GM21737 (cell line): ENCODE measurements around the gene PSAPL1.

Source experiments
- ATAC-seq: cut with Tn5 transposase; IDR thresholded peaks from one replicate; pipeline ENCODE4 v1.9.1; 2021; ENCODE audit warnings: mild to moderate bottlenecking, moderate library complexity; ENCODE audit not compliant: unreplicated experiment

Gene PSAPL1

DNA sequence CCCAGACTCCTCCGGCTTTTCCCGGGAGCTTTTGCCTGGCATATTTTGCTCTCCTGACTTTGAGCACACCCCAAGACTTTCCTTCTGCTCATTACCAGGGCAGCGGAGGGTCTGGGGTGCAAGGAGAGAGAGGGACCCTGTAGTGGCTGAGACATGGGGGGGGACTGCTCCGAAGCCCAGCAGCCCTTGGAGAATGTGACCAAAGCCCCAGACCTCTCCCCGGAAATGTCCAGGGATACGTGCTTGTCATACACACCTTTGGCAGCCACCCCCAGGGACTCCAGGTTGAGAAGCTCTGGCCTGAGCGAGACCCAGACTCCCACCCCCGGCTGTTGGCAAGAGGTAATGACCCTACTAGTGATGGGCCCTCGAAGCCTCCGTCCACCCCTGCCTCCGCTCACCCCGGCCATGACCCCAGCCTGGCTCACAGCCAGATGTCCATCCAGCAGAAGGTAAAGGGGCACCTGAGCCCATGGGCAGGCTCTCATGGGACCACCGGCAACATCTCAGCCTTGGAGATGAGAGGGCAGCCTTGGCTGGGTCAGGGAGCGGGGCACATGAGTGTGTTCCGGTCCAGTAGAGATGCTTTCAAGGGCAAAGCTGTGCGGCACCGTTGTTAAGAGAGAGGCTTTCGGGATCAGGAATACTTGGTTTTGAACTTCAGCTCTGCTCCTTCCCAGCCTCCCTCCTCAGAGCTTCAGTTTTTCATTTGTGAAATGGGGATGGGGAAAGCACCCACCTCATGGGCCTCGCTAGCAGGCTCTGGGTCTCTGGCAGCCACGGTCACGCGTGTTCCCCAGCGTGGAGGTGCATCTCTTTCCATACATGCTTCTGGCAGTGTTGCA, 2.0 kb downstream of the PSAPL1 start:
- no peak for ATAC-seq

DNA sequence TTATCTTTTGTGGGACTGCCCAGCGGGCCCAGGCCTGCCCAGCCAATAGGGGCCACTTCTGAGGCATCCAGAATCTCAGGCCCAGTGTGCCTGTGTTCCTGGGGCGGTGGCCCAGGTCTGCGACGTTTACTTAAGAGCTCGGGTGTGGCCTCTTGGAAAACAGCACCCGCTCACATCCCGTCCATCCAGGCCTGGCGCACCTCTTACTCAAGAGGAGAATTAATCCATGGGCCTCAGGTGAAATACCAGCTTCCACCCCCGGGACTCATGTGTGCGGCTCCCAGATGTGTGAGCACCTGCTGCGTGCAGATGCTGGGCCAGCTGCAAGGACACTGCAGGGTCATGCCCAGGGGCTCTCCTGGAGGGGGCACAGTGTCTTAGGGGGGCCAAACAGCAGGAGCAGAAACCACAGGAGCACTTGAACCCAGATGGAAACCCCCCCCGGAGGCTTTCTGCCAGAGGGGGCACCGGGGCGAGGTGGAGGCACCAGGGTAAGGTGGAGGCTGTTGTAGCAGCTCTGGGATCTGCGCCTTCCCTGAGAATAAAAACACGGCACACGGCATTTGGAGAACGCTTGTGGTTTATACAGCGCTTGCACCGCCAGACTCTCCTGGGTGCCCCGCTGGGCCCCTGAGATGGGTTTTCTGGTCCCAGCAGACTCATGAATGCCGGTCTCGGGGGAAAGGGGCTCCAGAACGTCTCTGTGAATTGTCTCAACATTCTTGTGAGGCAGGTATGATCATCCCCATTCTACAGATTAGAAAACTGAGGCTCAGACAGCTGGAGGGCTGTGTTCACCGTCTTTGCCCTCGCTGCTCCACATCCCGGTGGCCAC, 2.8 kb downstream of the PSAPL1 start:
- ATAC-seq: no peak

DNA sequence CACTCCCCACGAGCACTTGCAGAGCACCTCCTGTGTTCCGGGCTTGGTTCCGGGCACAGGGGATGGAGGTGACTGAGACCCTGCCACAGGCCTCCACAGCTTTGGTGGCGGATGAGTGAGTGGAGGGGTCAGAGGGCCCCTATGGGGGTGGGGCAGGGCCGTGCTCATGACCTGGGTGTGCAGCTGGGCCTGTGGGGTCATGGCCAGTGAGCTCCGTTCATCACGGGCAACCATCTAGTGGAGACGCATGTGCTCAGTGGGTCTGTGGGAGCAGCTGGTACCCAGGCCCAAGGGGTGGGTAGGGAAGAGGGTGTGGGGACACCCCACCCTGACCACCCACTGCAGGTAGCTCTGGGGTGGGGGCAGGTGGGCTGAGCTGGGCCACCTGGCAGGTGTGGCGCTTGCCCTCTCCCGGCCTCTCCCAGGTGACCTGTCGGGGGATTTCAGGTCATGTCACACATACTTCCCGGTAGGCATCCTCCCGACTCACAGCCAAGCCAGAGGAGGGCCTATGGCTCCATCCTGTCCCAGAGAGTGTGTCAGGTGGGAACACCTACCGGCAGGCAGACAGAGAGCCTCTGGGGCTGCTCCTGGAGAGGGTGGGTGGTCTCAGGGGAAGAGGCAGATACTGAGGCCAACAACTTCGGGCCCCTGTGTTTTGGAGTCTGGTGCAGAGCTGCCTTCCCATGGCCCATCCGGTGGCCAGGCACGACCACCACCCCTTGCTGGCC, 3.6 kb downstream of the PSAPL1 start:
- no peak for ATAC-seq

DNA sequence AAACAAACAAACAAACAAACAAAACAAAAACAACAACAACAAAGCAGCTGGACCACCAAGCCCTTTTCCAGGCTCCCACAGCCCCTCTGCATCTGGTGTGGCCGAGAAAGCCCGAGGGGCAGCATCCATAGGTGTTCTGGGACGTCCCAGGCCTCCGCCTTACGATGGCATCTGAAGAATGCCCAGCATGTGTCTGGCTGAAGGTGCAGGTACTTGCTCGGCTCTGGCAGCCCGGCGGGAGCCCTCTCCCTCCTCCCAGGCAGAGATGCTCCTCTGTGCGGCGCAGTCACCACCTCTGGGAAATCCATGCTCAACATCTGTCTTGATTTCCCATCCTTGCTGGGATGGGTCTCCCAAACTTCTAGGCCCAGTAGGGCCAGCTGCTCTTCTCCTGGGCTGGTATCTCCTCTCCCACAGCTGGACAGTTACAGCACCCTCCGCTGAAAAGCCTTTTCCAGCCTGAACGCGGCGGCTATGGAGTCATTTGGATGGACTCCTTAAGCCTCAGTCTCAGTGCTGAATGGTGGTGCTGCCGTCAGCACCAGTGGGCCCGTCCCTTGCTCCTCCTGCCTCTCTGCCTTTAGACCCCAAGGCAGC, 4.3 kb downstream of the PSAPL1 start:
- ATAC-seq: no peak

DNA sequence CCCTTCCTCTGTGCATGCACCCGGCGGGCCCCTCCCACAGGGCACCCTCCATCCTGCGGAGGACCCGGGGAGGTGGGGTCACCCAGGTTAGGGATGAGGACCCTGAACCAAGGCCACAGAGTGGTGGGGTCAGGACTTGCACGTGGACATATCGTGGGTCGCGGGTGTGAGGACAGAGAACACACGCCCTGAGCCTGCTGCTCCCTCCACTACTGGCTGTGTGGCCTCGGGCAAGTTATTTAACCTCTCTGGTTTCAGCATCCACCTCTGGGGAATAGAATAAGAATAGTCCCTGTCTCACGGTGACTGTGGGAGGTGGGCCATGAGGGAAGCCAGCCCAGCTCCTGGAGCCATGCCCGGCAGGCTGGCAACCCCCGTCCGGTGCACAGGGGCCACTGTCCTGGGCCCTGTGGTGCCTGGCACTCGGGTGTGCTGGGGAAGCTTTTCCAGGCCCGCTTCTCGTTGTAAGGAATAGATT, 5.1 kb downstream of the PSAPL1 start:
- ATAC-seq: no peak

DNA sequence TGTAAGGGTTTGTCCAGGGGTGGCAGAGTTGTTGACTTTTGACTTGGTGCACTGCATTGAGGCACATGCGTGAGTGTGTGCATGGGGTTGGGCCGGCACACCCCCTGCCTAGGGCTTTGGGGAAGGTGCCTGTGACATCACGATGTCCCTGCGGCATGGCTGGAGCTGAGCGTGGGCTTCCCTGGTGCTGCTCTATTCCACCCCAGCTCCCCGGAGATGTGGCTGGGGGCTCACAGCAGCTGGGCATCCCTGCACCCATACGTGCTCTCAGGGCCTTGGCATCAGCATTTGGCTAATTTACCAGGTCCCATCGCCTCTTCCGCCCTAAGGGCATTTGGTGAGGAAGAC, 5.7 kb downstream of the PSAPL1 start:
- ATAC-seq: no peak

DNA sequence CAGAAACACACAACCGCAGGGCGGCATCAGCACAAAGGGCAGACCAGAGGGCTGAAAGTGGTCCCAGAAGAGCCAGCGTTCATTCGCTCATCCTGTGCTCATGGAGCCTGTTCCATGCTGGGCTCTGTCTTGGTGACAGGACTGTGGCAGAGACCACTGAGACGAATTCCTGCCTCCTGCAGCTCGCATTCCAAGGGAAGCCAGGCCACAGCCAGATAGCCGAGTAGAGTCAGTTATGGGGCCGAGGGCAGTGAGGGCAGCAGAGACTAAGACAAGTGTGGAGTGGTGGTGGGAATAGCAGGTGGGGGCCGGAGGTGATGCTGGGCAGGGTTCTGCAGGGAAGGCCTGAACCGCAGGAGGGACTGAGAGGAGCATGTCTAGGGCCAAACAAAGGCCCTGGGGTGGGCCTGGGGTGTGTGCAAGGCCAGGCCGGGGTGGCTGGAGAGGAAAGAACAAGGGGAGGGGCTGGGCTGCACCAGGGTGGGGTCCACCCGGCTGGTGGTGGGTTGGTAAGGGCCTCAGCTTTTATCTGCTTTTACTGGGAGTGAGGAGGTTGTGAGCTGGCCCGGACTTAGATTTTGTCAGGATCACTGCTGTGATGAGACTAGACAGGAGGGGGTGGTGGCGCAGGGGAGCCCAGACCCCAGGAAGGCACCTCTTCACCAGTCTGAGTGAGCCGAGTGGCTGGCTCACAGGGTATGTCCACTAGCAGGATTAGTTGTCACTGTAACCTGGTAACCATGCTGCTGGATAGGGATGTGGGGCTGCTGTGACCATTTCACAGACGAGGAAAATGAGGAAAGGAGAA, 6.3 kb downstream of the PSAPL1 start:
- no peak for ATAC-seq

DNA sequence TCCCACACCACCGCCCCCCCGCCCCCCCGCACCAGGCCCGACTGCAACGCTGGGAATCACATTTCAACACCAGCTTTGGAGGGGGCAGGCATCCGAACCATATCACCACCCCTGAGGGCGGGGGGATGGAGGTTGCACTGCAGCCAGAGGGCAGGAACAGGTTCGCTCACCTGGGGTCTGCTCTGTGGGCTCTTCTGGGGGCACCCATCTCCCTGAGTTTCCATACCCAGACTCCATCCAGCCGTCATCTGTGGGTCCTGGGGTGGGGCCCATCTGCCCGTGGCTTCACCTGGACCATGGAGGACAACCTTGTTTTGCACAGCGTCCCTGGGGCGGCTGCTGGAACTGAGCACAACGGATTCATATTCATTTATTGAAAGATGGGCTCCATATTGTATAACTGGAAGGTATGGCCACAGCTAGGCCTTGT, 6.9 kb downstream of the PSAPL1 start:
- ATAC-seq: no peak

DNA sequence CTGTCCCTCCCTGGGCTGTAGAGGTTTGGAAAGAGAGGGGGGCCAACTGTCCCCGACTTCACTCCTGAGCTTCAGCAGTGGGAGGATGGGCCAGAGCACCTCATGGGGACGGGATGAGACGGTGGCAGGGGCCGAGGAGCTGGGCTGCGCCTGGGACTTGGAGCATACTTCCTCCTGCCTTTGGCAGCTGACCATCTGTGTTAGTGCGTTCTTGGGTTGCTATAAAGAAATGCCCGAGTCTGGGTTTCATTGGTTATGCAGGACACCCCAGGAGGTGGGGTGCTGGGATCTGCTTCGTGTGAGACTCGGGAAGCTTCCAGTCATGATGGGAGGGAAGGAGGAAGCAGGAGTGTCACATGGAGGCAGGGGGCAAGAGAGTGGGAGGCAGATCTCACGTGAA, 7.4 kb downstream of the PSAPL1 start:
- no peak for ATAC-seq

DNA sequence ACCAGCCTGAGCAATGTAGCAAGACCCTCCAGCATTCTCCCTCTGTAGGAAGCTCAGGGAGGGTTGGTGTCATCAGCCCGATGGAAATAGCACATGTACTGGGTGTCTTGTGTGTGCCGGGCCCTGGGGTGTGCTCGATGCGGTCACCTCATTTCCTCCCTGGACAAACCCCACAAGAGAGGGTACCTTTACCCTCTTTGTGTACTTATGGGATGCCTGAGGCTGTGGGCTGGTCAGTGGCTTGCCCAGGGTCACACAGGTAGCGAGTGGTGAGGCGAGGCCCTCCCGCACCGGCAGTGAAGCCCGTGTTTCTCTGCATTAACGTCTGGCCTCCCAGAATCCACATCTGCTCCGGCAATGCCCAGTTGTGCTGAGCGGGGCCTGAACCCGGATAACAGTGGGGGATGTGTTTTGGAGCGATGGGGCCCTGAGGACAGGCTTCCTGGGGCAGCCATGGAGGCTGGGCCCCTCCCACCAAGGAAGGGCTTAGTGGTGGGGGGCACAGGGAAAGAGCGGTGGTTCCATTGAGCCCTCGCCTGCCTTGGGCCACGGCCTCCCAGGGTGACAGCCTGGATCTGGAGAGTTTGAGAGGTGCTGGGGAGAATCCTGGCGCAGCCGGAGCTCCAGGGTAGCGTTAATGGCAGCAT, 8.1 kb downstream of the PSAPL1 start:
- ATAC-seq: no peak

DNA sequence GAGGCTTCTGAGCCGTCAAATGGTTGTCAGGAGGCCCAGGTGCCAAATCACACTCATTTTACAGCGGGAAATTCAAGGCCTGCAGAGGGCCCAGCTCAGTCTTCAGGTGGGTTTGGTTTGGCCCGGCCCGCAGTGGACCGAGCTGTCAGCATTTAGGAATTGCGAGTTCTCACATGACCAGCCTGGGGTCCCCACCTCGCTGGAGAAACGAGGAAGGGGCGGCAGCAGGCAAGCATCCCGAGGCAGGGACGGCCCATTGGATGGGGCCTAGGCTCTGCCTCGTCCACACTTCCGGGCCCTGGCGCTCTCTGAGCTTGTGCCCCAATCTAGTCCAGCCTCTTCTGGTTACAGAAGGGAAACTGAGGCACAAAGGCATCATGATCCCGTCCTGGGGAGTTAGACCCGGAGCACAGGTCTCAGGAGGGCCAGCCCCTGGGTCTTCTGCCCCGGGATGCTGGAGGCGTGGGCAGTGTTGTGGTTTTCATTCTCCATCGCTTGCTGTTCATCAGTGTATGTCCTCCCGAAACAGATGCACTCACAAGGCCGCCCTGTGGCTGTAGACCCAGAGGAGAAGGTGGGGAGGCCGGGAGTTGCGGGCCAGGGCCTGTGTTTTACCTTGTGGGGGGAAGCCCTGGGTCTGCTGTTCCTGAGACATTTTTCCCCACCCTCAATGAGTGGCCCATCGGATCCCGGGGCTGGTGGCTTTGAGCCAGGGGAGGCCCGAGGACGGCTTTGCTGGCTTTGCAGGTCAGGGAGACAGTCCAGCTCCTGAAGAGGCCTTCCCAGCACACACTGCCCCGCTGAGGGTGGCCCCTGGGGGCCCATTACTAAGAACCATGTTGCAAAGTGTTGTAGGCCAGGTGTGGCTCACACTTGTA, 8.9 kb downstream of the PSAPL1 start:
- no peak for ATAC-seq

DNA sequence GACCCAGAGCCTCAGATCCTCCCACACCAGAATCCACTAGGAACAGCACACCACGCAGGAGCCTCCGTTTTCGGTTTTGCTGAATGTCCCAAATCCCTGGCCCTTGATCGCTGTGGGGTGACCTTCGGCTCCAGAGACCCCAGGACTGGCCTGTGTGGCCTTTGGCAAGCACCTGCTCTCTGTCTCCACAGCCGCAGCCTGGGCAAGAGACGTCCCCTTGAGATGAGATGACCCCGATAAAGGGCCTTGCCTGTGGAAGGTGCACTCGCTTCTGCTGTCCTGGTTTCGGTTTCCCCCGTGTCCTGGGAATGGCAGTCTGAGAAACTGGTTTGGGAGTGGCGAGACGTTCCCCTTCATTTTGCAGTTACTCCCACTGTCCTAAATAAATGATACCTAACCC, 9.6 kb downstream of the PSAPL1 start:
- no peak for ATAC-seq

DNA sequence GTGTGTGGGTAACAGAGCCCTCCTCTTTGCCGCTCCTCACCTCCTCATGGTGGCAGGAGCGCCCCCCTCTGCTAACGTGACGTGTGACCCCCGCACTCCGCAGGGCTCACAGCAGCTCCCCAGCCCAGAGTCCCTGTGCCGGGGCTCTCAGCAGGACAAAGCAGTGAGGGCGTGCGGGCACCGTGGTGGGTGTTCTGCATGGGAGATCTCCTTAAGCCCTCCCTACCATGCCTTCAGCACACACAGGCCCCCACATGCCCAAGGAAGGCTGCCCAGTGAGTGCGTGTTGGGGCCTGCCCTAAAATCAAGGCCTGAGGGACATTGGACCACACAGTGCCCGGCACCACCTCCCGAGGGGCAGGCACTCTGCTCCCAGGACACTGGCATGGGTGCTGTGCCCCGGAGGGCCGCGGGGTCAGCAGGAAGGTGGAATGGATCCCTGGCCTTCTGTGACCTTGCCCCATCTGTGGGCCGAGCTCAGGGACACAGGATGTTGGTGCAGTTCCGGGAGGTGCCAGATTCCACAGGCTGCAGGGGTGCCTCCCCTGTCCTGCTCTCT, 10.1 kb downstream of the PSAPL1 start:
- ATAC-seq: no peak

DNA sequence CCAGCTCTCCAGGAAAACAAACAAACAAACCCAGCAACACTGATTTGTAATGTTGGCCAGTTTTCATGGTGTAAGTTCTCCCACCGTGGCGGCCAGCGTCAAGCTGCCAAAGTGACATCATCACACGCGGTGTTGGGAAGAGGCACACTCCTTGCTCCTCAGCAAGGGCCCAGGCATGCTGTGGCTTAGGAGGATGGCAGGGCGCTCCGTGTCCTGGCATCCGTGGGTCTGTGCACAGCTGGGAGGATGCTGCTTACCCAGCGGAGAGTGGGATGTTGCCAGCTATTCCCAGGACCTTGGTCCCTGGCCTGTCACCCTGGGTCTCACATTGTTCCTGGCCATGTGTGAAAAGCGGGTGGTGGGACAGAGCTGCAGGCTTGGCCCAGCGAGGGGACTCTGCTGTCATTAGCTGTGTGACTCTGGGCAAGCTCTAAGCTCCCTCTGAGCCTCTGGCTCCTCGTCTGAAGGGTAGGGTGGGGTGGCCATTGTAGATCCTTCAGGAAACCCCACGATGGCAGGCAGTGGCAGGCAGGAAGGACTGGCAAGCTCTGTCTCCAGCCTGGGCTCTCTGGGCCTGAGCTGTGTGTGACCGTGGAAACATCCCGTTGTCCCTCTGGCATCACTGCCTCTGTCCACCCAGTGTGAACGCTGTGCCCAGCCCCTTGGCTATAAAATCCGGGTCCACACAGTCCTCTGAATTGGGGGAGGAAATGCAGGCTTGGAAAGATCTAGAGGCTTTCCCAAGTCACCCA, 10.8 kb downstream of the PSAPL1 start:
- ATAC-seq: no peak

DNA sequence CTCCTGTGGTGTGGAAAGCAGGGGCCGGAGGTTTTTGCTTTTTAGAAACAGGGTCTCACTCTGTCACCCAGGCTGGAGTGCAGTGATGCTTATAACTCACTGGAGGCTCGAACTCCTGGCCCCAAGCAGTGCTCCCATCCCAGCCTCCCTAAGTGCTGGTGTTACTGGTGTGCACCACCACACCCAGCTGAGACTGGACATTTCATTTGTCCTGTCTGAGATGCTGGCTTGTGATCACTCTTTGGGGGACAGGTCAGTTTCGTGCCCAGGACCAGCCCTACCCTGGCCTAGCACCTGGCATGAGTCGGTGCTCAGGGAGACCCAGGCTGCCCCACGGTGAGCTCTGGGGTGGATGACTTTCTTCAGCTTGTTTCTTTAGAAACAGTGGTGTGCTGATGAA, 11.3 kb downstream of the PSAPL1 start:
- no peak for ATAC-seq

DNA sequence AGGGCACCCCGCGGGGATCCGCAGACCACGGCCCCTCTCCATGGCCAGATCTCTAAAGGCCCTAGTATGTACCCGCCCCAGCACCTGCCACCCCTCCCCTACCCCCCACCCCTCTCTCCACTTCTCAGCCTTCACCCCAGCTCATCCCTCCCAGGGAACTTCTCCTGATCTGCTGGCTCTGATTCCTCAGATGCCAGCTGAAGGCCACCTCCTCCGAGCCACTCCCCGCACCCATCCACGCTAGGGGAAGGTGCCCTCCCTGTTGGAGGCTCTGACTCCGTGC, 11.9 kb downstream of the PSAPL1 start:
- ATAC-seq: no peak

DNA sequence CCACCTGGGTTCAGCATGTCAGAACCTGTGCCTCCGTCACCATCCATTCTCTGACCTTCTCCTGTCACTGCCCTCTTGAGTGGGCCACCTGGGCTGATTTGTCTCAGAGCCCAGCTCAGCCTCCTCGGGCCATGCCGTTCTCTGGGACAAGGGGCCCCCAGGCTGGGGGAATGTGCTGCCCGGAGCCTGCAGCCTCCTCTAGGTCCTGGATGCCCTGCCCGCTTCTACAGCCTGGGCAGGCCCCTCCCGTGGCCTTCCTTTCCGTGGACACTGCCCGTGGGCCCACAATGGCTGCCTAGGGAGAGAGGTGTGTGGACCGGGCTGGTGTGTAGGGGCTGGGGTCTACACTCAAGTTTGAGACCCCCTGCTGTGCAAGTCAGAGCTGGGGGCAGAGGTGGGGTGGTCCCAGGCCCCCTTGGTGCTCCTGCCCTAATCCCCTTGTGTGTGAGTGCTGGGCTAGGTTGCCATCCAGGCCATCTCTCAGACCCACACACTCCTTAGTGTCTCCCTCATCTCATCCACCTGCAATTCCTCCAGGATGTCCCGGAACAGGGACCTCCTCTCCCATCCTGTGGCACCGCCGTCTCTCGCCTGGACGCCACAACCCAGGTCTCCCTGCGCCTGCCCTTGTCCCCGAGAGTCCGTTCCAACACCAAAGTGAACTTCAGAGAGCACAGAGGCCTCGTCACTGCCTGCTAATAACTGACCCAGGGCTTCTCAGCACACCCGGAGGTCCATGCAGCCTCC, 12.4 kb downstream of the PSAPL1 start:
- no peak for ATAC-seq
